ENCODE data around the gene COASY.

The COASY gene

GRCh38 chr17:42571435-42572225 lies 9.7 kb downstream of the COASY start:
- peak overlapping the region; percentile 31 for H3K27ac ChIP-seq
- no peak for TF ChIP-seq ZFX (IDR thresholded peaks at IDR 0.05; ENCODE audit: borderline replicate concordance)
- no peak for TF ChIP-seq CTCF (IDR thresholded peaks at IDR 0.05)

GRCh38 chr17:42573095-42573494 lies 11.1 kb downstream of the COASY start:
- H3K27ac ChIP-seq: peak overlapping the region; percentile 31
- no peak for TF ChIP-seq CTCF (IDR thresholded peaks at IDR 0.05)
- TF ChIP-seq ZFX (IDR thresholded peaks at IDR 0.05; ENCODE audit: borderline replicate concordance): no peak

GRCh38 chr17:42574463-42574862 lies 12.5 kb downstream of the COASY start:
- TF ChIP-seq ZFX (IDR thresholded peaks at IDR 0.05; ENCODE audit: borderline replicate concordance) (no peak), CTCF (IDR thresholded peaks at IDR 0.05) (no peak)

GRCh38 chr17:42577140-42577531 lies 15.2 kb downstream of the COASY start:
- H3K27ac ChIP-seq: peak overlapping the region; percentile 89
- TF ChIP-seq CTCF (IDR thresholded peaks at IDR 0.05): no peak
- no peak for TF ChIP-seq ZFX (IDR thresholded peaks at IDR 0.05; ENCODE audit: borderline replicate concordance)

More at GRCh38 chr17:42574463-42574862, 12.5 kb downstream of the COASY start:
- H3K27ac ChIP-seq: no peak overlapping the region

- TF ChIP-seq CTCF (IDR thresholded peaks at IDR 0.05): peak; percentile 43; the same call in 1 of the 2 replicates
- no peak for TF ChIP-seq ZFX (IDR thresholded peaks at IDR 0.05; ENCODE audit: borderline replicate concordance)
- peak within 1 kb of the TSS; percentile 89 for H3K27ac ChIP-seq
Measured at GRCh38 chr17:42577532-42578281, 15.8 kb downstream of the COASY start, which contains the start of gene PSMC3IP. Gene PSMC3IP, minus strand, starts transcription at chr17:42577729. Its CDS starts 43 bp downstream, at chr17:42577686.

GRCh38 chr17:42578282-42578869 lies 16.4 kb downstream of the COASY start:
- H3K27ac ChIP-seq: peak overlapping the region; percentile 89
- TF ChIP-seq CTCF (IDR thresholded peaks at IDR 0.05) (peak; percentile 82), ZFX (IDR thresholded peaks at IDR 0.05; ENCODE audit: borderline replicate concordance) (no peak)
